SK-N-MC (cell line): ENCODE data around the gene RNASEH2A.

Experiments used
- EZH2 ChIP-seq: fragments of 200-600 bp; sonication (generic); IDR thresholded peaks from one replicate; pipeline ENCODE4 v1.6.1; 2017; ENCODE audit warnings: antibody characterized with exemption
- POLR2AphosphoS5 ChIP-seq: IDR thresholded peaks from 2 replicates; pipeline ENCODE4 v1.6.1; 2012; ENCODE audit warnings: mild to moderate bottlenecking, low read depth, low read length, borderline replicate concordance

GRCh38 chr19:12821761-12822160 is 15.4 kb downstream of the RNASEH2A start:
- no peak for TF ChIP-seq POLR2AphosphoS5
- TF ChIP-seq EZH2, result no peak
